NK-92 treated with Interleukin-12 subunit alpha and Interleukin-12 subunit beta, amount 100 ng/mL, for 24 hours (cell line): Measurements from ENCODE around the gene BRSK2.

Experiments used
- DNase-seq: peaks from one replicate; lab custom pipeline; 2025; lab: John Stamatoyannopoulos, UW

BRSK2 gene

DNA sequence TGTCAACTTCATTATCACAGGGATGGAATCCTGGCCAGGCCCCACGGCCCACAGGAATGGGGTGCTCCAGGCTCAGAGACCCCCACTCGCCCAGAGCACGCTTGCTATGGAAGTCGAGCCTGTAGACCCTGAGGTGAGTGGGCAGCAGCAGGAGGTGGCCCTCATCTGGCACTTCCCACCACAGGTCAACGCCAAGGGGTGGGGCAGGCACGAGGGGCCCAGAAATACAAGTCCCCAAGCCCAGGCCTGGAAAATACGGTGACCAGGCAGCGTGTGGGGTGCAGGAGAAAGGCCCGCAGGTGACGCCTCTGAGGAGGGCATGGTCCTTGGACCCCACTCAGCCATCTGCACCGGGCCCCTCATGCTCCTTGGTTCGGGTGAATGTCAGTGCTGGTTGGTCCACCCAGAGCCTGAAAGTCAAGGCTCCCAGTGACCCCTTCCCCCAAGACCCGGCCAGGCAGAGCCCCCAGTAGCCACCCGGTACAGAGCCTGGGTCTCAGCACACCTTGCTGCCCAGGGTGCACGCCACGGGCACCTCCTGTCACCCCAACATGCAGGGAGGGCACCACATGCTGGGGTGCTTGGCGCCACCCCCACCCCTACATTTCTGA is 94.4 kb downstream of the BRSK2 start:
- DNase-seq, result no peak

DNA sequence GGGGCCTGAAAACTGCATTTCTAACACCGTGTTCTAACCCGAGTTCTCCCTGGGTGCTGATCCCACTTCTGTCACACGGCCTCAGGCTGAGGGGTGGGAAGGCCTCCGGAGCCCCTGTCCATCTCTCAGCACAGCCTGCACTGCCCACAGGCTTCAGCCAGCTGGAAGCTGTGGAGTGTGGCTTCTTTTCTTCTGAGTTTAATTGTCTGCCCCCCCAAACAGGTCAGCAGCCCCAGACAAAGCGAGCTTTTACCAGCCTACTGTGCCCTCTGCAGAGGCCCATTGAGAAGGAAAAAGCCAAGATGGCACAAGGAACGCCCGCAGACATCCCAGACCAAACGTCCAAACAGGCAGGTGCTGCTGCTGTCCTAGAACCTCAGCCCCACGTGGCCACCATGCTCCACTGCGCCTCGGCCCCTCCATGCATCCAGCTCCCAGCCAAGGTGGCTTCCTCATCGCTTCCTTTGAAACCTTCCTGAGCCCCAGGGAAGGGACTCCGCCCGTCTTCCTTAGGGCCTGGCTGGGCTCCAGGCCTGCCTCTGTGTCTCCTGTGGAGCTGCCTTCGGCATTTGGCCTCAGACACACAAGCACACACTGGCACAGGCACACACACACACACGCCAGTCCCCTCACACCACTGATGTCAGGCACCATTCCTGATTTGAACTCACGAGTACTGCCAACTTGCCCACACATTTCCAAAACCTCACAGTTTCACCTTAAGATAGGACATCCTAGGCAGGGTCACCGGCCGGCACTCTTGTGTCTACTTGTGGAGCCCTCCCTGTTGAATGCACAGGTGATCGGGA is 95.2 kb downstream of the BRSK2 start:
- no peak for DNase-seq

DNA sequence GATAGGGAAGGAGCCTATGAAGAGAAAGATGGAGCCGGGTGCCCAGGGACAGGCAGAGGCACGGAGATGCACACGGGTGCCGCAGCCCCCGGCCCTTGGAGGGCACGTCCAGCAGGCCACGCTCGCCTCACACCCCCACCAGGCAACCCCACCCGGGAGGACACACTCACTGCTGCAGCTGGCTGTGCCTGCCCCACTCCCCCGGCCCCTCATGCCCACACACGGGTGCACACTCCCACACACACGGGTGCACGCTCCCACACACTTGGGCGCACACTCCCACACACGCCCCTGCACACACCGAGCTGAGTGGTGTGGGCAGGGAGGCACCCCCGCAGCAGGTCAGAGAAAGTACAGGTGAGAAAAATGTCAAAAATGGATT is 95.8 kb downstream of the BRSK2 start:
- DNase-seq, result no peak

DNA sequence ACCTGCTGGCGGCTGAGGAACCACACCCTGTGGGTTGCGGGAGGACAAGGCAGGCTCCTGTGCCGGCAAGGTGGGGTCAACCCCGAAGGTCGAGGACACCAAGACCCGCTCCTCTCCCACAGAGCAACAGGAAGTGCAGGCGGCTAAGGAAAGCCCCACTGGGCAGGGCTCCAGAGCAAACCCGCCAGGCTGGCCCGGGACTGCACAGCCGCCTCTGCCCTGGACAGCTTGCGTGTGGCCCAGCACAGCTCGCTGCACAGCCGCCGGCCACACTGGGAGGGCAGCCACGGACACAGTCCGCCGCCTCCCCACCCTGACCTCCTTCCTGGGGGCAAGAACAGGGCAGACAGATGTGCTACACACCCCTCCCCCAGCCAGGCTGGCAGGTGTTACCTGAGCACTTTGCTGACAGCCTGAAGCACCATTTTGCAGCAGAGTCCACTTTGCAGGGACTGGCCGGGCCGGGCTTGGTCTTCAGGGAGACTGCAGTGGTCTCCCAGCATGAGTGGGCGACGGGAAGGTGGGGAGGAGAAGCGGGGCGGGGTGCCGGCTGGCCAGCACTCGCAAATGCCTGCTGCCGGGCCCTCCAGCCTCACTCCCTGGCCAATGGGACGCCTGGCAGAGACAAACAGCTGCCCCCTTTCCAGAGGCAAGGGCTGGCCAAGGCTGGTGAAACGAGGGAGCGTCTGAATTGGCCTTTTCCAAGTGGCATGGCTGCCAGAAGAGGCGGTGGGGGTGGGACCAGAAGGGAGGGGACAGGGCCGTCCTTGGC is 96.5 kb downstream of the BRSK2 start, which contains the start of gene MOB2:
MOB2 (minus strand) TSS at position 726 of the 772 bp plus-strand sequence; CDS start at position 503, 223 bp downstream.
- DNase-seq, result no peak

DNA sequence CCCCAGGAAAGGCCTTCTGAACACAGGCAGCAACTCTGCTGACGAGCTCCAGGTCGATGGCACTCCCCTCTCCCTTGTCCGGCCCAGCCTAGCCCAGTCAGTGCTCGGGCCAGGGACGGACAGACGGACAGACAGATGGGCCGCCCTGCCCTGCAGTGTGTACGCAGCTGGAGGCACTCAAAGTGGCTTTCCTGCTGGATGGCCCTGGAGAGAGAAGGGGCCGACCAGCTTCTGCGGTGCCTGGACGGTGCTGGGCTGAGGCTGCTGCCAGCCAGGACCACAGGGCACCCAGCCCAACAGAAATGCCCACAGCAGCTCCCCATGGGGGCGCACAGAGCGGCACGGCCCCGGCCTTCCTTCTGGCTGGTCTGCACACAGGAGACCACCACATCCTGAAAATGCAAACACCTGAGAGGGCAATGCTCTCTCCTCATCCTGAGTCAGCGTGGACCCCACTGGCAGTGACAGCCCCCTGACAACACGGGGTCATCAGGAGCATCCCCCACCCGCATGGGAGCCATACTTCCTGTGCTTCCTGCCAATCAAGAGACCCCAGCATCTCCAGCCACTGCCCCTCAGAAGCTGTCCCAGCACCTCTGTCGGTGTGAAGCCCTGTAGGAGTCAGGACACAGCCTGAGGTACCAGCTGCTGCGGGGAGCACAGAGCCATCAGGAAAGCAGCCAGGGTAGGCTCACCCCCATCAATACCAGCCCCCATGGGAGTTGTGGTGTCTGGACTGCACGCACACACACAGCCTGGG is 97.5 kb downstream of the BRSK2 start:
- no peak for DNase-seq

DNA sequence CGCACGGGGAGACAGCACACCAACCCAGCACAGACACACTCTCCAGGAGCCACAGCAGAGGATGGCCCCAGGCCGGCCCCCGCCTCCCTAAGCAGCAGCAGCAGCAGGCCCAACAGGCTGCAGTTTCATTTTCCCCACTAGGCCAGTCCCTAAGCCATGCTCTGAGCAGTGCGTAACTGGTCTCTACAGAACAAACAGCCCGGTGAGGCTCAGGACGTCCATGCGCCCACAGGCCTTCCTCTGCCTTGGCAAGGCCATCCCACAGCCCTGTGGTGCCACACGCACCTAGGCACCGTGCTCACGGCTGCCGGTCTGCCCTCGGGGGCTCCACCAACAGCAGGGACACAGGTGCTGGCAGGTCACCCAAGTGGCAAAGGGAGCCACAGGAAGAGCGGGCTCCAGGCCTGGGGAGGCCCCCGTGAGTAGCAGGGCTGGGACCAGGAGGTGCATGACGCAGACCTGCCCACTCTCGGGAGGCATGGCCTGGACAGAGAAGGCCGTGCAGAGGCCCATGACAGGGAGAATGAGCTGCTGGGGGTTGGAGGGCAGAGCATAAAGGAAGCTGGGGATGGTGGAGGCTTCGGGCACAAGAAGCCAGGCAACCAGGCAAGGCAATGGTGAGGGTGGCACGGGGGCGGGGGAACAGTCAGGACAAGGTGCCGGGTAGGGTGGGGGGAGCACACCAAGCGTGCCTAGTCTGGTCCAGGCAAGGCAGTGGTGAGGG is 98.3 kb downstream of the BRSK2 start:
- DNase-seq, result no peak

DNA sequence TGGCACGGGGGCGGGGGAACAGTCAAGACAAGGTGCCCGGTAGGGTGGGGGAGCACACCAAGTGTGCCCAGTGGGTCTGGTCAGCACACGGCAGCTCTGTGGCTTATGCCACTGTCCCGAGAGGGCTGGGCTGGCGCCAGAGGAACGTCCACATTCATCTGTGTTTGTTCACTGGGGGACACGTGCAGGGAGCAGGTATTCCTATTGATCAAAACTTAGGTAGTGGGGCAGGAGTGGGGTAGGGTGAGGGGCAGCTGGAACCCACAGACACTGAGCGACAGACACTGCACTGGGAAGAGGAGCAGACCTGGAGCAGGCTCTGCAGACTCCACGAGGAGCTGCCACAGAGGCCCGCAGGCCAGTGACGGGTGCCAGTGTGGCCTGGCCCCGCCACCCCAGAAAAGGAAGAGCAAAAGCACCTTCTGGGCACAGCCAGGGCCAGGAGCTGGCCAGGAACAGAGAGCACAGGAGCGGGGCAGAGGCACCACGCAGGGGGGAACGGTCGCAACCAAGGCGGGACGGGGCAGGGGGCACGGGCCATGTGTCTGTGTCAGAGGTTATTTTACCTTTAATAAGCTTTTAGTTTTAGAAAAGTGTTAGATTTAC is 98.9 kb downstream of the BRSK2 start:
- DNase-seq, result no peak

DNA sequence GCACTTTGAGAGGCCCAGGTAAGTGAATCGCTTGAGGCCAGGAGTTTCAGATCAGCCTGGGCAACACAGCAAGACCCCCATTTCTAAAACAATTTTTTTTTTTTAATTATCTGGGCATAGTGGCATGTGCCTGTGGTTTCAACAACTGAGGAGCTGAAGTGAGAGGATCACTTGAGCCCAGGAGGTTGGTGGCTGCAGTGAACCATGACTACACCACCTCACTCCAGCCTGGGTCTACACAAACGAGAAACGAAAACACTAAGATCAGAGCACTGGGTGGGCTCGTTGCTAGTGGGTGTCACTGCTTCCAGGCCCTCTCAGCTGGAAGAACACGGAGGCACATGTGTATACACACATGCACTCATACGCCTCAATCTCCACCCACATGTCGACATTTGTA is 100.9 kb downstream of the BRSK2 start:
- DNase-seq, result no peak

DNA sequence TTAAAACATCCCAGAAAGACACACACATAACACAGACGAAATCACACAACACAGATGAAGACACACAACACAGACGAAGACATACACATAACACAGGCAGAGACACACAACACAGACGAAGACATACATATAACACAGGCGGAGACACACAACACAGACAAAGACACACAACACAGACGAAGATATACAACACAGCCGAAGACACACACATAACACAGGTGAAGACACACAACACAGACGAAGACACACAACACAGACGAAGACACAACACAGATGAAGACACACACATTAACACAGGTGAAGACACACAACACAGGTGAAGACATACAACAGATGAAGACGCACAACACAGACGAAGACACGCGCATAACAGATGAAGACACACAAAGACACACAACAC is 101.6 kb downstream of the BRSK2 start:
- DNase-seq, result no peak

DNA sequence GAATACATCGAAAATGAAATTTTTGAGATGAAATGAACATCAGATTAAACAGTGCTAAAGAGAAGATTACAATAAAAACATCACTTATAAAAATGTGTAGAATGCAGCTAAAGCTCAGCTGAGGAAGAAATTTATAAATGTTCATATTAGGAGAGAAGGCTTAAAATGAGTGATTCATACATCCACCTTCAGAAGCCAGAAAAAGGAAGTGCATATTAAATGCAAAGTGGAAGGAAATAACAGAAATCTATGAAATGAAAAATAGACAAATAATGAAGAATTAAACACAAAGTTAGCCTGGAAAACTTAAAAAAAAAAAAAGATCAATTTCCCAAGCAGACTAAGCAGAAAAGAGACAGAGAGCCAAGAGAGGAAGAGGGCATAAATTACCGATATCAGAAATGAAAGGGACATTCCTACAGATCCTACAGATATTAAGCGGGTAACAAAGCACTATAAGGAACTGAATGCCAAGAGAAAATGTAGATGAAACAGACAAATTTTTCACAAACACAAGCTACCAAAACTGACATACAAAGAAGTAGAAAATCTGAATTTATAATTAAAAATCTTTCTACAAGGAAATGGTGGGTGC is 104.0 kb downstream of the BRSK2 start:
- DNase-seq, result no peak

DNA sequence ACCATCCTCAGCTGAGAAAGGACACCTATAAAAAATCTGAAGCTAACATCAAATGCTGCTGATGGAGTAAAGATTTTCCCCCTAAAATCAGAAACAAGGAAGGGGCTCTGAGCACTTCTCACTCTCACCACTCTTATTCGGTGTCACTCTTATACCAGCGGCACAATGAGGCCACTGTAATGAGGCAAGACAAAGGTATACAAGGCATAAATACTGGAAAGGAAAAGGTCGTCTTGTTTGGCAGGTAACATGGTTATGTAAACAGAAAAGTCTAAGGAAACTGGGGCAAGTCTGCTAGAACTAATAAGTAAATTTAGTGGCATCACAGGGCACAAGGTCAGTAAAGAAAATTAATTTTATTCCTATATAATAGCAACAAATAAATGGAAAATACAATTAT is 104.9 kb downstream of the BRSK2 start:
- DNase-seq, result no peak

DNA sequence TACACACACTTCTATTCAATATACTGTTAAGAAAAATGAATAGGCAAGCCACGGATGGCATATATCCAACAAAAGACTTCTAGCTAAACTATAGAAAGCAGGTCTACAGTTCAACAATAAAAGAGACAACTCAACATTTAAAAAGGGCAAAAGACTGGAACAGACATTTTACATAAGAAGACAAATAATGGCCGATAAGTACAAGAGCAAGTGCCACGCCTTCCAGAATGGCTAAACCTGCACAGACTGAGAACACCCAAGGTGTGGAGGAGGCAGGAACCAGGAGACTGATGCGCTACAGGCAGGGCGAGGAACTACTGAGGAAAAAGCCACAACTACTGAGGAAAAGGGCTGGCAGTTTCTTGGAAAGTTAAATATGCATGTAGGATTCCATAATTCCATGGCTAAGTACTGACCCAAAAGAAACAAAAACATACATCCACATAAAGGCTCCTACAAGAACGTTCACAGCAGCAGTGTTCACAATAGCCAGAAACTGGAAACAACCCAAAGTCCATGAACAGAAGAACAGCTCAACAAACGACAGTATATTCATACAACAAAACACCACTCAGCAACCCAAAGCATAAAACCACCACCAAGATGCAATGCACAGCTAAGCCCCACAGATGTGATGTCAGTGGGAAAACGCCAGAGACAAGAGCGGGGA is 106.5 kb downstream of the BRSK2 start:
- DNase-seq, result no peak

DNA sequence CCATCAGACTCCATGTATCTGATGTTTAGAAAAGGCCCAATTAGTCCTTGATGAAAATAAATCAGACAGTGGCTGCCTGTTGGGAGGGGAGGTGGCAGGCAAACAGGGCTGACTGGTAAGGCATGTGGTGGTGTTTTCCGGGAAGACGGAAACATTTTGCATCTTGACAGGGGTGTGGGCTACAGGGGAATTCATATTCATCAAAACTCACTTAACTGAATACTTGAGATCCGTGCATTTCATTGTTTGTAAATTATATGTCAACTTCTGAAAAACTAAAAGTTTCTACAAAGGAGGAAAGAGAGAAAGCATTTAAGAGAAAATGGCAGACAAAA is 107.0 kb downstream of the BRSK2 start:
- DNase-seq, result no peak

DNA sequence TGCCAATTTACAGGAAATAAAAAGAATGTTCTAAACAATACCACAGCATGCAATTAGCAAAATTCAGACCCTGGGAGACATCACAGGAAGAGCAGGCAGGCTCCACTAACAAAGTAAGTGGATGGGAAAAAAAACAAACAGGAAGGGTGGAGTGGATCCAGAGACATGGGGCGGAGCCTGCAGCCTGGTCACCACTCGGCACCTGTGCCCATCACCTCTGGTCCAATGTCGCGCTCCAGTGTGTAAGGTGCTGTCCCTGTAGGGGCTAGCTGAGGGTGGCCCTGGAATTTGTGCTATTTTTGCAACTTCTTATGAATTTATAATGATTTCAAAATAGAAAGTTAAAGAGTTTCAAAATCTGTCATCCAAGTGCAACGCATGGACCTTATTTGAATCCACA is 107.9 kb downstream of the BRSK2 start:
- DNase-seq, result no peak

DNA sequence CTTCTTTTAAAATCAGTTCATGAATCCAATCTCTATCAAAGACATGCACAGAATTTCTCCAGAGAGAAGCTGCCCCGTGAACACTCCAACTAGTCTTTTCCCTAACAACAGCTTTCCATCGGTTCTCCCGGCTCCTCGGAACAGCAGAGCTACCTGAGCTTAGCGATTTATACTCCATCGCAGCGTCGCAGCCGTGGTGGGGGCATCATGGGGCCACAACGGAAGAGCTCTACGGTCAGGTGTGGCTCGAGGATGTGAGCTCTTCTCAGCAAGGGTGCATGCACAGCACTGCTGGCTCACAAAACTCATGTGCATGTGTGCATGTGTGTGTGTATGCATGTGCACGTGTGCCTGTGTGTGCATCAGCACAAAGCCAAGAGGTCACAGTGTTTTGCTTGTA is 108.5 kb downstream of the BRSK2 start:
- no peak for DNase-seq

DNA sequence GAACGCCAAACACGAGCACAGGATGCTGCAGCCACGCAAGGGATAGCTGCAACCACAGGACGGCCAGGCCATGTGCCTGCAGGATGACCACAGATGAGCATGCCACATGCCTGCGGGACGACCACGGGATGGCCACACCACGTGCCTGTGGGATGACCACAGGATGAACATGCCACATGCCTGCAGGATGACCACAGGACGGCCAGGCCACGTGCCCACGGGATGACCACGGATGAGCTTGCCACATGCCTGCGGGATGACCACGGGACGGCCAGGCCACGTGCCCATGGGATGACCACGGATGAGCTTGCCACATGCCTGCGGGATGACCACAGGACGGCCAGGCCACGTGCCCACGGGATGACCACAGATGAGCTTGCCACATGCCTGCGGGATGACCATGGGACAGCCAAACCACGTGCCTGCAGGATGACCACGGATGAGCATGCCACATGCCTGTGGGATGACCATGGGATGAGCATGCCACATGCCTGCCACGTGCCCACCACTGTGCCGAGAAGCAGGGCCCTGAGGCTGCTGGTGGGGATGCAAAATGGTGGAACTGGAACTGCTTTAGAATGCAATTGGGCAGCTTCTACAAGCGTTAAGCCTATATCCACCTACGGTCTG is 109.6 kb downstream of the BRSK2 start:
- DNase-seq, result no peak

DNA sequence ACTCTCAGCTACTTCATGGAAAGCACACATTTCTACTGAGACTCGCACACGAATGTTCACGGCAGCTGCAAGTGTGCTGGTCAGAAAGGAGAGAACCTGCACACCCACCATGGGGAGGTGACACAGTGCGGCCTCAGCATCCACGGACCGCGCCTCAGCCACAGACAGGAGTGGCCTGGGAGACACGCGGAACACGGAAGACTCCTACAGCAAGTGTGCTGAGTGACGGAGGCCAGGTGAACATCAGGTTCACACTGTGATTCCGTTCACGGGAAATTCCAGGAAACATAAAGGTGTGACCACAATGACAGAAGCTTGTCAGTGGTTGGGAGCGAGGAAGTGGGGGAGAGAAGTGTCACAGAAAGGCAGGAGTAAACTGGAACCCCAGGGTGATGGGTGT is 110.2 kb downstream of the BRSK2 start:
- DNase-seq, result no peak

DNA sequence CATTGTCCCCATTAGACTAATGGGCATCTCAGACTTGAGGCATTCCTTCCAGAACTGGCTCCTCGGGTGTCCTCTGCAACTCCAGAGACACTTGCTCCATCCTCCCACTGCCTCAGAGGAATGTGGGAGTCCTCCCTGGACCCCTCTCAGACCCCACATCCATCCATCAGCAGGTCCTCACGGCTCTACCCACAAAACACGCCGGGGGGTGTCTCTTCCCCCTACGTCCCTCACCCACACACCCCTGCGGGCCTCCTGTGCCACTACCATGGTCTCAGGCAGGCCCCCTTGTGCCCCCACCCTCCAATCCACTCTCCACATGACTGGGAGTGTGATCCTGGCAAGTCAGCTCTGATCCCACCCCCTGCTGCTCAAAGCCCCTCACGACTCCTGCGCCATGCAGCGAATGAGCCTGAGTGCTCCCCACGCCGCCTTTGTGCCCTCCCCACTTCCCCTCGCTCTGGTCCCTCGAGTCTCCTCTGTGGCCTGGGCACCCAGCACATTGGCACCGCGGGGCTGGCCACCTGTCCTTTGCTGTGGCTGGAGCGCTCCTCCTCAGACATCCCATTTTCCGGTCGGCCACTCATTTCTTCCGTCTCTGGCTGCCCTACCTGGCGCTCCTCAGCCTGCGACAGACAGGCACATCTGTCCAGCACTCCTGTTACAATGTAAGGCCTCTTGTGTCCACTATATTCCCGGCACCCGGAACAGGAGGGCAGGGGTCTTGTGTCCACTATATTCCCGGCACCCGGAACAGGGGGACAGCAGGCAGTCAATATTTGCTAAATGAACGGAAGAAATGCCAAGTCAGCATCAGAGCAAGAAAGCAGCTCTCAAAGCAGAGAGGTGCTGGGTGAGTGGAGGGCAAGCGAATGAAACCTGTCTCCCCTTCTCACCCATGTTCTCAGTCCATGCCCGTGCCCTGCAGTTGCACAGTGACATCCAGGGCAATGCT is 111.0 kb downstream of the BRSK2 start:
- no peak for DNase-seq
